Measurements from ENCODE around the gene VMP1.
"Not testable (repeated sequence)": the region's sequence is repeated elsewhere in the genome, so short reads cannot be mapped to it uniquely, and the experiment has no call there.

The VMP1 gene

DNA sequence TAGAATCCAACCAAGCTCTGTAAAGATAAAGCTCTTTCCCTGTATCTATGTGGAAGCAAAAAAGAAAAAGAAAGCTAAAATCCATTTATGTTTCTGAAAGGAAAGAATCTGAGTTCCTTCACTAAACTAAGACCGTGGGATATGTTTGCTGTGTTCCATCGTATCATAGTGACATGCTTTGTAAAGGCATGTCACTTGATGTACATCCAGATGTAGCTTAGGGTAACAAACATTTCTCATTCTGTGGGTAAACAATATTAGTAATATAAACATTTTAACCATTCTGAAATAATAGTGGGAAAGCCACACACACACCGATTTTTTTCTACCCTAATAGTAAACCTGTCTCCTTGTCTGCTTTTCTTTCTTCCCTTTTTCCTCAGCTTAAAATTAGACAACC lies 107.2 kb downstream of the VMP1 start:
- DNase-seq, result no peak

DNA sequence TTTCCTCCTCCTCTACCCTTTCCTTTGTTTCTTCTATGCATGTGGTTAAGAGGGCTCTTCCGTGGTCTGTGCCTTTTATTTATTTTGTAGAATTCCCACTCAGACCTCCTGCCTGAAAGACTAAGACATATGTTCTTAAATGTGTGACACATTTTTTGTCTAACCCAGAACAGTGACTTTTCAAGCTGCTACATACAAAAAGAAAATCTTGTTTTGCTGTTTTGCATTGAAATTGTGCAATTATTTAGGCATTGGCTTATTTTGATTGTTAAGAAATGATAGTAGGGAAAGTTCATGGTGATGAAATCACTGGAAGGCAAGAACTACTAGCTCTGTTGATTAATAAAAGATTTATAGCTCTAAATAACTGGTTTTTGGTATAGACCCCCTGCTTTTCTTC lies 108.5 kb downstream of the VMP1 start:
- peak; percentile 68 for DNase-seq

DNA sequence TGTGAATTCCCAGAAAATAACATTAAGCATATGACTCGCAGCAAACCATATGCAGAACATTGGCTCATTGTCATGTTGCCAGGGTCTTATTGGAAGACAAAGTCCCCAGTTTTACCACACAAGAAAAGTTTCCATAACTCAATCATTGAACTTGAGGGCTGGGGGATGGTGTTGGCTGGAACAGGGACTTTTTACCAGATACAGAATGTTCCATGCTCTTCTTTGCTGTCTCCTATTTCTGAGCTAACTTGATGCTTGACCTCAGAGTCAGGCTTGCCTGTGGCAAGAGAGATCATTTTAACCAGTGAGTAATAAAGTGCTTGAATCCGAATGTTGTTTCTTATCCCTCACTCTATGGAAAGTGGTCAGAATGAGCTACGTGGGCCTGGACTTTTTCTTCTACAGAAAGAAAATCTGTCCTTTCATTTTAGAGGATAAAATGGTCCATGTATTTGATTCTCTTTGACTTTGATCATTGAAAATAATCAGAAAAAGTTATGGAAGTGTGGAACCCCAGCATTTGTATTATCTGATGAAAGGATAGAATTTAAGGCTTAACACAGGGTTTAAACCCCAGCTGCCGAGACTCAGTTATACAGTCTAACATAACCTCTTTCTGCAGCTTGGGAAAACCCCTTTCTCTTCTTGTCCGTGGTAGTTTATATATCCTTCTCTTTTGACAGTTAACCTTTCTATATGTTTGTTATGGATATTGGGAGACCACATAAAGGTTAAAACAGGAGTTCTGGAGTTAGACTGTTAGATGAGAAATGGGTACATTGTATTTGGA lies 118.3 kb downstream of the VMP1 start:
- DNase-seq, result no peak

DNA sequence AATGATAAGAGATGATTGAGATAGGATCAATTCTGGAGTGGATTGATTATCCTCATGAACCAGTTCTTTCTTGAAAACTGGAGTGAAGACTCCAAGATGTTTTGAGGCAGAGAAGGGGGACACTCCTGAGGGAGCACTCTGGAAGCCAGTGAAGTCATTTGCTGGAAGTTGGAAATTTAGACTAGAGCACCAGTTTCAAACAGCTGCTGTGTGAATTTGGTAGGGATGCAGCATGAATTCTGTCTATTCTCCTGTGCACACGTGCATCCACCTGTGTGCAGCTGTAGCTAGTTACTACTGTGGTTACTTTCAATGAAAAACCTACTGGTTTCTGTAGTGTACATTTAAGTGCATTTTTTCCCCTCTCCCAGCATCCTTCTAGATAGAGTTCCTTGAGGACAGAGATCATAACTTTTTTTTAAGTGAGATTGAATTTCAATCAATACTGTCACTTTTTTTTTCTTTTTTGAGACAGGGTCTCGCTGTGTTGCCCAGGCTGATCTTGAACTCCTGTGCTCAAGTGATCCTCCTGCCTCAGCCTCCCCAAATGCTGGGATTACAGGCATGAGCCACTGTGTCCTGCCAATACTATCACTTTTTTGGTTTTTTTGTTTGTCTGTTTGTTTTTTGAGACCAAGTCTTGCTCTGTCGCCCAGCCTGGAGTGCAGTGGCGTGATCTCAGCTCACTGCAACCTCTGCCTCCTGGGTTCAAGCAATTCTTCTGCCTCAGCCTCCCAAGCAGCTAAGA lies 119.4 kb downstream of the VMP1 start:
- peak; percentile 48 for DNase-seq

DNA sequence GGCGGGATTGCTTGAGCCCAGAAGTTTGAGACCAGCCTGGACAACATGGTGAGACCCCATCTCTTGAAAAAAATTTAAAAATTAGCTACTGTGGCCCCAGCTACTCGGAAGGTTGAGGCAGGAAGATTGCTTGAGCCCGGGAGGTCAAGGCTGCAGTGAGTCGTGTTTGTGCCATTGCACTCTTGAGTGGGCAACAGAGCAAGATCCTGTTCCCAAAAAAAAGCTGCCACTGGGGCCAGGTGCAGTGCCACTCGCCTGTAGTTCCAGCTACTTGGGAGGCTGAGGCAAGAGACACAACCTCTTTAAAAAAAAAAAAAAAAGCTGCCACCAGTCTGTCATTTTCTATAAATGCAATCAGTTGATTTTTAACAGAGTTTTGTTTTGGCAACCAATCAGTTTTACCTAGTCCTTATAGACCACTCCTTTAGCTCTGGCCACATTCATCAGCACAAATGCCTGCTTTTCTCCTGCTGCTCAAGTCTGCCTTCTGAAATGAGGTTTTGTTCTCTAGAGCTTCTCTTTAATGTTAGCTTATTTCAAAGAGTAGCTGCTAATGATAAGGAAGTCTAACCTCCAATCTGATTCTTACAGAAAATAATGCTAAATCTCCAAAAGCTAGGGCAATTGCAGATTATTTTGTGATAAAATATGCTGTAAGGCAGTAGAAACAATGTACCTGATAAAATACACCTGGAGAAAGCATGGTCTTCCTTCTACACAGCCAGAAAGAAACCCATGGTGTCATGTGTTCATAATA lies 120.4 kb downstream of the VMP1 start:
- peak; percentile 75 for DNase-seq

DNA sequence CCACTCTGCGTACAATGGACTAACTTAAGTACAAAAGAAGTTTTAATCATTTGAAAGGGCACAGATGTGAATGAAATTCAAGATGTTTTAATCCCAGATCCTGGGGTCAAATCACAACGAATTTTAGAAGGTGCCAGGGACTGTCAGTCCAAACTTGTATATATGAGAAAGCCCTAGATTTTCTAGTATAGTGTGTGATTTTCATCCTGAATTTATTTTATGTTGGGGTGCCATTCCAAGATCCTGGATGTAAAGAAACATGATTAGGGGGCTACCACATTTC lies 121.0 kb downstream of the VMP1 start:
- no peak for DNase-seq

DNA sequence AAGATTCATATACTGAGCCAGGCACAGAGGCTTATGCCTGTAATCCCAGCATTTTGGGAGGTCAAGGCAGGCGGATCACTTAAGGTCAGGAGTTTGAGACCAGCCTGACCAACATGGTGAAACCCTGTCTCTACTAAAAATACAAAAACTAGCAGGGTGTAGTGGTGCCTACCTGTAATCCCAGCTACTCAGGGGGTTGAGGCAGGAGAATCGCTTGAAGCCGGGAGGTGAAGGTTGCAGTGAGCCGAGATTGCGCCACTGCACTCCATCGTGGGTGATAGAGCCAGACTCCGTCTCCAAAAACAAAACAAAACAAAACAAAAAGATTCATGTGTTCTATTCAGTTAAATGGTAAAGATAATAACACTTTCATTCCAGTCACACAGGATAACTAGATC lies 121.4 kb downstream of the VMP1 start:
- DNase-seq, result peak; percentile 75

DNA sequence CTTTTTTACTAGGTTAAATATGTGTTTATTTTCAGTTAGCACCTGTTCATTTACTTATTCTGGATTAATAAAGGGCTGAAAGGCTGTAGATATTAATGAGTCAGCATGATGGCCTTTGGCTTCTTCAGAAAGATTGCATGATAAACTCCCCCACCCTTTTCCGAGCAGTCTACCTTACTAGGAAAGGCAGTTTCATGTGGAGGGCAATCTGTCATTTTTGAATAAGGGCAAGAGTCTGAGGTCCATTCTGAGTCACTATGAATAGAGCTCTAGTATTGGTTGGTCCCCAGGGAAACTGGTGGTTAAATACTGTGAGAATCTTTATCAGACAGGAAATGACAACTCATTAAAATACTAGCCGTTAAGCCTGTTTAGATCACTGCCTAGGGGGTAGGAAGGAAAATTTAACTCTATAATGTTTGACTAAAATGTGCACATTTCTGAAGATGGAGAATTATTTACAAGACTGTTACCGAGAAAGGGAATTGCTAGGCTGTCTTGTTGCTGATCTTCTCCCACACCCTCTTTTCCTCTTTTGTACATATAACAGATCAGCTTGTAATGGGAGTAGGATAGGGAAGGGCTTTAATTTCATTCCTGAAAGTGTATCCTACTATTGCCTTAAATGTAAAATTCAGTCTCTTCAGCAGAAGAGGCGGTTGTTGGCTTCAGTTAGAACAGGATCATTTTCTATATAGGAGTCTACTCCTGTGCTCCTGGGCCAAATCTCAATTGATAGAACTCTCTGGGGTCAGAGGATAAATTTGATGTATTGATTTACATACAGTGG lies 122.0 kb downstream of the VMP1 start:
- DNase-seq, result peak; percentile 100

DNA sequence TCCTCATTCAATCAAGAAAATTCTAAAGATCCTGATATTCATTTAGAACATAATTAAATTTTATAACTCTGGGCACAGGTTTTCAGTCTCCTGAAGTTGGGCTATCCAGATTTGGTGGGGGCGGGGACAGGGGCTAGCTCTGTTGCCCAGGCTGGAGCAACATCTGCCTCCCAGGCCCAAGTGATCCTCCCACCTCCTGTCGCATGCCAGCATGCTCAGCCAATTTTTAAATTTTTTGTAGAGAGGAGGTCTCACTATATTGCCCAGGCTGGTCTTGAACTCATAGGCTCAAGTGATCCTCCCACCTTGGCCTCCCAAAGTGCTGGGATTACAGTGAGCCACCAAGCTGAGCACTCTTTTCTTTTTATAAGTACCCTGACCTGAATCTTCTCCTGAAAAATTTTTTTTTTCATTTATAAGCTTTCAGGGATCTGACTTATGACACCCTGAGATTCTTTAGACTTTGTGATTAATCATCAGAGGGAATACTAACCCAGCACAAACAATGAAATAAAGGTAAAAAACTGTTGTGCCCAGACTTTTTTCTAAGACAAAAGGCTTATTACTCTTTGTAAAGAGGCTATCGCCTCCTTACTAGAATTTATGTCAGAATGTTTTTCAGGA lies 122.7 kb downstream of the VMP1 start:
- peak; percentile 78 for DNase-seq

DNA sequence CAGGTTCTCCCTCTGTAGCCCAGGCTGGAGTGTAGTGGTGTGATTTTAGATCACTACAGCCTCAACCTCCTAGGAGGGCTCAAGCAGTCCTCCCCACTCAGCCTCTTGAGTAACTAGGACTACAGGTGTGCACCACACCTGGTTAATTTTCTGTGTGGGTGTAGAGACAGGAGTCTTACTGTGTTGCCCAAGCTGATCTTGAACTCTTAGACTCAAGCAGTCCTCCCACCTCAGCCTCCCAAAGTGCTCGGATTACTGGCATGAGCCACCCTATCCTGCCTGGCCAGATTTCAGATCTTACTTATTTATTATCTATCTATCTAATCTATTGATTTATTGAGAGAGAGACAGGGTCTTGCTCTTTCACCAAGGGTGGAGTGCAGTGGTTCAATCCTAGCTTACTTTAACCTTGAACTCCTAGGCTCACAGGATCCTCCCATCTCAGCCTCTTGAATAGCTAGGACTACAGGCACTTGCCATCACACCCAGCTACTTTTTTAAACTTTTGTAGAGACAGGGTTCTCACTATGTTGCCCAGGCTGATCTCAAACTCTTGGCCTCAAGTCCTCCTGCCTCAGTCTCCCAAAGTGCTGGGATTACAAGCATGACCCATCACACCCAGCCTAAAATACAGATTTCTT lies 123.5 kb downstream of the VMP1 start:
- DNase-seq, result peak; percentile 33

DNA sequence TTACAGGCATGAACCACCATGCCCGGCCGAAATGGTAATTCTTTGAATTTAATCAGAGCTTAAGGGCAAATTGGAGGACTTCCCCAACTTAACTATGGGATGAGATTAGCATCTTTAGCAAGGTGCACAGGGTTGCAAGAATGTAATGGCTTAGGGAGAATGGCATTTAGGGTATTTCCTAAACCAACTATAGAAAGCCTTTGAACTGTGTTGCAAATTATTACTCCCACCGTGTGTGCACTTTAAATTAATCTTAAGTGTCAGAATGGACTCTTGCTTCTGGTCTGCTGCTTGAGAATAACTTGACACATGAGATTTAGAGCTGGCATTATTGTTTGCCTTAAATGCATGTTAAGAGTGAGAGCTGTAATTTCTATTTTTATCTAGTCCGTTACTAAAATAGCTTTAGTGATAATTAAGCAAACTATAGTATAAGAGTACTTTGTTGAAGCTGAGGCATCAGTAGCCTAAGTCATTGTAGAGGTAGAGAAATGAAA lies 125.5 kb downstream of the VMP1 start:
- no peak for DNase-seq

DNA sequence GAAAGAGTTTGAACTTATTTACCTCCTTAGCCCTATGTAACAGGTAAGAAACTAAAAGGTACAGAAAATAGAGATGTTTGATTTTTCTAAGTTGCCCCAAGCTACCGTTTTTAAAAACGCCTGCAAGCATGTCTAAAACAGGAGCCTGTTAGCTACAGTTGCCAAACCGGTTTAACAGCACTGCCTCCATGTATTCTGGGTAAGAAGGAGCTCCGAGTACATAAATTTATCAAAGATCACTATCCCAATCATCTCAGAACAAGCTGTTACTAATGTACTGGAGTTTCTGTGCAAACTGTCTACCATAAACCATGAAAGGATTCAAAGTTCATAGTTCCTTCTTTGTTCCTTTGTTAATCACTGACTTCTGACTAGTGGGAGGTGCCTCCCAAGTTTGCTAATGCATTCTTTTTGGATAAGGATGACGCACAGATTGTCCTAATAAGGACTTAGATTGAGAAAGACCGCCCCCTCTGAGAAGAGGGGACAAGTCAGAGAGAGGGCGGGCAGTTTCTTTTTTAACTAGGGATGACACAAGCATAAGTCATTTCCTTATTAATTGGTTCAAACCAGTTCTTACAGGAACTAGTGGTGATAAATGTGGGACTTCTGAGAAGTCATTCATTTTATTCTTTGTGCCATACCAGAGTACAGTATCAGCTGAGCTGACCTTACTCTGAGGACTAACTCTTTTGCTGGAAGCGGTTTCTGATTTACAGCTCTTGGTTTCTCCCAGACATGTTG lies 130.0 kb downstream of the VMP1 start:
- DNase-seq, result peak; percentile 96

DNA sequence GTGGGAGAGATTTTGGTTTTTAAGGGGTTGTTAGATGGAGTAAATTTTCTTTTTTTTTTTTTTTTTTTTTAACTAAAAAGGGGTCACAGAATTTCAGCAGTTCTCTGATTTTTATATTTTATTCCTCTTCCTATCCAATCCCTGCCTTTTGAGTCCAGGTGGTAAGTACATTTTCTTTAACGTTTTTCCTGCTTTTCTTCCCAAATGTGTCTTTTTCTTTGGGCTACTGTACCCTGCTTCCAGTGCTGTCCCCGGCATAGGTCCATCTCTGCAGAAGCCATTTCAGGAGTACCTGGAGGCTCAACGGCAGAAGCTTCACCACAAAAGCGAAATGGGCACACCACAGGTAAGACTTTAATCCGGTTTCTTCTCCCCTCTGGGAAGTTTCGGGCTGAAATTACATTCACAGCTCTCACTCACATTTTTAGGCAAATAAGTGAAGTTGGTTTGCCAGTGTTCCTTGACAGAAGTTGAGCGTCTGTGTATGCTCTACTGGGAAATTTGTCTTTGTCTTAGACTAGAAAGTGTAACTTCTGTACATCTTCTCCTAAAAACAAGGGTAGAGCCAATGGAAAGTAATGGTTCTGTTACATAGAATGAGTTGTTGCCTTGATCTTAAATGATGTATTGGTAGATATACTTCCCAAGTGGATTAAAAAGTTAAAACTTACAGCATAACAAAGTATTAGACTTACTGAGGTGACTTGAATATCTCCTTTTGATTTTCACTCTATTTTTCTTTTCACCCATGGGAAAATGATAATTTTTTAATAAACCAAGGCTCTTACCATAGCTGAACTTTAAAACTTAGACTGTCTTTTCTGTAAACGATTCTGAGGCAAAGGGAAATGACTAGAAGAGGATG lies 130.8 kb downstream of the VMP1 start:
- peak; percentile 36 for DNase-seq

DNA sequence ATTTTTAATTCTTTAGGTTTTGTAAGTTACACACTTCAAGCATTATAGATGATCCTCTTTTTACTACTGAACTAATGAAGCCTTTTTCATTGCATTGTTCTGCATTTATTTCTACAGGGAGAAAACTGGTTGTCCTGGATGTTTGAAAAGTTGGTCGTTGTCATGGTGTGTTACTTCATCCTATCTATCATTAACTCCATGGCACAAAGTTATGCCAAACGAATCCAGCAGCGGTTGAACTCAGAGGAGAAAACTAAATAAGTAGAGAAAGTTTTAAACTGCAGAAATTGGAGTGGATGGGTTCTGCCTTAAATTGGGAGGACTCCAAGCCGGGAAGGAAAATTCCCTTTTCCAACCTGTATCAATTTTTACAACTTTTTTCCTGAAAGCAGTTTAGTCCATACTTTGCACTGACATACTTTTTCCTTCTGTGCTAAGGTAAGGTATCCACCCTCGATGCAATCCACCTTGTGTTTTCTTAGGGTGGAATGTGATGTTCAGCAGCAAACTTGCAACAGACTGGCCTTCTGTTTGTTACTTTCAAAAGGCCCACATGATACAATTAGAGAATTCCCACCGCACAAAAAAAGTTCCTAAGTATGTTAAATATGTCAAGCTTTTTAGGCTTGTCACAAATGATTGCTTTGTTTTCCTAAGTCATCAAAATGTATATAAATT lies 132.3 kb downstream of the VMP1 start:
- DNase-seq, result no peak

DNA sequence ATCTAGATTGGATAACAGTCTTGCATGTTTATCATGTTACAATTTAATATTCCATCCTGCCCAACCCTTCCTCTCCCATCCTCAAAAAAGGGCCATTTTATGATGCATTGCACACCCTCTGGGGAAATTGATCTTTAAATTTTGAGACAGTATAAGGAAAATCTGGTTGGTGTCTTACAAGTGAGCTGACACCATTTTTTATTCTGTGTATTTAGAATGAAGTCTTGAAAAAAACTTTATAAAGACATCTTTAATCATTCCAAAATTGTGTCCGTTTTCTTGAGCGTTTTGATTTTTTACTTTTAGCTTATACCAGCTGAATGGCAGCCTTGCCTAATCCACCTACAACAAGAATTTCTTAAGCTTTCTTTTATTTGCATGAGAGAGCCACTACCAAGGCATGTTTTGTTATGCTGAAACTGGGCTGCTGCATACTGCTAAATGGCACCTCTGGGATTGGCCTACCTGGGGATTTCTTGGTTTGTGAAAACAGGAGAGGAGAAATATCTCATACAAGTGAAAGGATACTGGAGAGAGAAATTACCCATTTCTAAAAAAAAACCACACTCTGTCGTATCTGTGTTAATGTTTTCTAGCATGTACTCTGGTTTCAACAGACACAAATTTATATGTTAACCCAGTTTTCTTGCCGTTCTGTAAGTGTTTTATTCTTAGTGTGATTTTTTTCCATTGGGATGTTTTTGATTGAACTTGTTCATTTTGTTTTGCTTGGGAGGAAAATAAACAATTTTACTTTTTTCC lies 133.1 kb downstream of the VMP1 start:
- peak; percentile 18 for DNase-seq

DNA sequence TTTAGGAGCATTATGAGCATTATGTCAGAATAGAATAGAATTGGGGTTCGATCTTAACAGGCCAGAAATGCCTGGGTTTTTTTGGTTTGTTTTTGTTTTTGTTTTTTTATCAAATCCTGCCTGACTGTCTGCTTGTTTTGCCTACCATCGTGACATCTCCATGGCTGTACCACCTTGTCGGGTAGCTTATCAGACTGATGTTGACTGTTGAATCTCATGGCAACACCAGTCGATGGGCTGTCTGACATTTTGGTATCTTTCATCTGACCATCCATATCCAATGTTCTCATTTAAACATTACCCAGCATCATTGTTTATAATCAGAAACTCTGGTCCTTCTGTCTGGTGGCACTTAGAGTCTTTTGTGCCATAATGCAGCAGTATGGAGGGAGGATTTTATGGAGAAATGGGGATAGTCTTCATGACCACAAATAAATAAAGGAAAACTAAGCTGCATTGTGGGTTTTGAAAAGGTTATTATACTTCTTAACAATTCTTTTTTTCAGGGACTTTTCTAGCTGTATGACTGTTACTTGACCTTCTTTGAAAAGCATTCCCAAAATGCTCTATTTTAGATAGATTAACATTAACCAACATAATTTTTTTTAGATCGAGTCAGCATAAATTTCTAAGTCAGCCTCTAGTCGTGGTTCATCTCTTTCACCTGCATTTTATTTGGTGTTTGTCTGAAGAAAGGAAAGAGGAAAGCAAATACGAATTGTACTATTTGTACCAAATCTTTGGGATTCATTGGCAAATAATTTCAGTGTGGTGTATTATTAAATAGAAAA lies 133.8 kb downstream of the VMP1 start:
- DNase-seq, result not testable (repeated sequence)

DNA sequence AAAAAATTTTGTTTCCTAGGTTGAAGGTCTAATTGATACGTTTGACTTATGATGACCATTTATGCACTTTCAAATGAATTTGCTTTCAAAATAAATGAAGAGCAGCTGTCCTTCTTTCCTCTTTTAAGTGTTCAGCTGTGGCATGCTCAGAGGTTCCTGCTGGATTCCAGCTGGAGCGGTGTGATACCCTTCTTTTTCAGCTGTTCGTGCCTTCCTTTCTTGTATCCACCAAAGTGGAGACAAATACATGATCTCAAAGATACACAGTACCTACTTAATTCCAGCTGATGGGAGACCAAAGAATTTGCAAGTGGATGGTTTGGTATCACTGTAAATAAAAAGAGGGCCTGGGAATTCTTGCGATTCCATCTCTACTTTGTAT lies 134.4 kb downstream of the VMP1 start:
- DNase-seq, result not testable (repeated sequence)

Measured in NCI-H69 (cell line).